Prostate gland (tissue), 2 donors: ENCODE measurements around the gene C1orf21. TPM values are rescaled to one million over a fixed set of nuclear protein-coding genes. Genes with fewer than 3 reads are reported as not detected.

Experiments
- DNase-seq: peaks from one replicate; pipeline ENCODE4 v3.0.0-alpha.2; 2019; ENCODE audit warnings: low spot score
- H3K27ac ChIP-seq, 2 donors: fragments of 200-600 bp; sonication (generic); 2 replicates each; pipeline ENCODE4 v1.5.1; 2017 to 2019
- H3K27me3 ChIP-seq: fragments of 200-600 bp; sonication (generic); replicated peaks from 2 replicates; pipeline ENCODE4 v1.5.1; 2019; ENCODE audit not compliant: insufficient read depth
- H3K36me3 ChIP-seq, 2 donors: fragments of 200-600 bp; sonication (generic); 1 replicate in 1 of 2; 2 replicates in 1 of 2; pipeline versions ENCODE4 v1.5.1 to v1.8.1; 2017 to 2019
- H3K4me1 ChIP-seq: fragments of 200-600 bp; sonication (generic); replicated peaks from 2 replicates; pipeline ENCODE4 v1.5.1; 2019
- H3K4me3 ChIP-seq, 2 donors: fragments of 200-600 bp; sonication (generic); 2 replicates each; pipeline ENCODE4 v1.5.1; 2017 to 2019
- H3K9me3 ChIP-seq: fragments of 200-600 bp; sonication (generic); 2 replicates; pipeline ENCODE4 v1.5.1; 2017
- CTCF ChIP-seq, 4 experiments: fragments of 200-600 bp in 2 of 4; fragments of 450-650 bp in 2 of 4; sonication (generic) in 2 of 4; IDR thresholded peaks; 1 replicate in 3 of 4; 2 replicates in 1 of 4; pipeline ENCODE4 v1.5.1; 2016 to 2019; ENCODE audit warnings: antibody characterized with exemption in 4 of 4, mild to moderate bottlenecking in 2 of 4, moderate library complexity in 2 of 4
- POLR2A ChIP-seq: fragments of 450-650 bp; IDR thresholded peaks from one replicate; pipeline ENCODE4 v1.6.1; 2016; ENCODE audit warnings: antibody characterized with exemption, mild to moderate bottlenecking
- POLR2AphosphoS5 ChIP-seq: sonication (generic); formaldehyde crosslinking; IDR thresholded peaks from one replicate; pipeline ENCODE4 v1.6.1; 2017; ENCODE audit warnings: antibody characterized with exemption
- WGBS: methylation state at CpG from one replicate; pipeline ENCODE4 v1.1.5; 2018; 5-methylcytosine and 5-hydroxymethylcytosine counted together
- intact Hi-C: fragments of 100-400 bp; cut with DNase I; formaldehyde crosslinking; loops from one replicate; pipeline ENCODE4 v1.14.2; 2022
- total RNA-seq, 2 donors: library from RNA; depleted of rRNA; stranded (reverse); fragments of >200 nt; gene quantifications; one replicate each; pipeline ENCODE4 v1.1.0, GENCODE V29; 2016

C1orf21 gene
- total RNA-seq, 2 donors from 2014 or later, result 28.8 to 79.3 TPM

GRCh38 chr1:184664042-184664660, 277.3 kb downstream of the C1orf21 start:
- Histone ChIP-seq H3K27ac (peak overlapping the region; percentile 34 to 47), H3K9me3 (no peaks in the 10 kb centered on the region), H3K36me3 (no peaks in the 10 kb centered on the region), H3K4me1 (peaks cover 15% of the 10 kb centered on the region), H3K4me3 (peak overlapping the region in 1 of 2 donors; percentile 14), H3K27me3 (no peaks in the 10 kb centered on the region)
- WGBS, result 26% methylated on average over 39 of the region's 40 CpGs
- intact Hi-C loops, result loop anchor here (2.0 to 10.0 kb wide), 5 partner anchors 42 to 589 kb away; no protein-coding TSS in a partner anchor
- TF ChIP-seq CTCF (IDR thresholded peaks at IDR 0.05), result peak; percentile 82 to 90 (median 86)
- TF ChIP-seq POLR2A, result no peak
- TF ChIP-seq POLR2AphosphoS5, result peak; percentile 45
- peak; percentile 73 for DNase-seq

- DNase-seq, result no peak
- H3K27me3 ChIP-seq, result no peaks in the 10 kb centered on the region
- no peak overlapping the region for H3K4me3 ChIP-seq
- peaks cover 15% of the 10 kb centered on the region for H3K4me1 ChIP-seq
- TF ChIP-seq POLR2A (no peak), POLR2AphosphoS5 (no peak), CTCF (IDR thresholded peaks at IDR 0.05) (no peak)
- WGBS, result 85% methylated on average over 13 of the region's 15 CpGs
- no peaks in the 10 kb centered on the region for H3K9me3 ChIP-seq
- H3K27ac ChIP-seq, result peak overlapping the region; percentile 34 to 47
- intact Hi-C loops, result loop anchor here (2.0 to 10.0 kb wide), 5 partner anchors 42 to 590 kb away; no protein-coding TSS in a partner anchor
- no peaks in the 10 kb centered on the region for H3K36me3 ChIP-seq
These were observed 277.8 kb downstream of the C1orf21 start for GRCh38 chr1:184664661-184665060.

- no peak for DNase-seq
- 83% methylated on average over 6 of the region's 6 CpGs for WGBS
- peaks cover 15% of the 10 kb centered on the region for H3K4me1 ChIP-seq
- no peaks in the 10 kb centered on the region for H3K9me3 ChIP-seq
- no peak overlapping the region for H3K4me3 ChIP-seq
- intact Hi-C loops, result loop anchor here (2.0 to 10.0 kb wide), 3 partner anchors 277 to 591 kb away; no protein-coding TSS in a partner anchor
- H3K27me3 ChIP-seq, result no peaks in the 10 kb centered on the region
- no peak overlapping the region for H3K27ac ChIP-seq
- TF ChIP-seq CTCF (IDR thresholded peaks at IDR 0.05) (no peak), POLR2AphosphoS5 (no peak), POLR2A (no peak)
- no peaks in the 10 kb centered on the region for H3K36me3 ChIP-seq
These were observed 278.5 kb downstream of the C1orf21 start for GRCh38 chr1:184665360-184665759.

GRCh38 chr1:184669391-184669790, 282.6 kb downstream of the C1orf21 start:
- Histone ChIP-seq H3K36me3 (no peaks in the 10 kb centered on the region), H3K4me1 (no peaks in the 10 kb centered on the region), H3K9me3 (no peaks in the 10 kb centered on the region), H3K27me3 (no peaks in the 10 kb centered on the region), H3K27ac (no peak overlapping the region), H3K4me3 (no peak overlapping the region)
- 44% methylated on average over 1 of the region's 1 CpG for WGBS
- intact Hi-C loops, result loop anchor here (10.0 kb wide), 2 partner anchors 445 to 595 kb away; no protein-coding TSS in a partner anchor
- no peak for TF ChIP-seq CTCF (IDR thresholded peaks at IDR 0.05)
- no peak for TF ChIP-seq POLR2AphosphoS5
- TF ChIP-seq POLR2A, result no peak
- DNase-seq, result no peak
